Effector memory CD4-positive, alpha-beta T cell (primary cell): ENCODE results near the gene TENM4.

ENCODE experiments used
- DNase-seq, 3 donors: peaks; one replicate each; pipeline ENCODE4 v3.0.0-alpha.2; 2020
- H3K27ac ChIP-seq: 2 replicates; pipeline ENCODE4 v1.7.0; 2013; ENCODE audit warnings: mild to moderate bottlenecking, low read length, moderate library complexity; ENCODE audit not compliant: insufficient read depth, poor library complexity, severe bottlenecking
- H3K27me3 ChIP-seq: replicated peaks from 2 replicates; pipeline ENCODE4 v1.7.0; 2013; ENCODE audit warnings: mild to moderate bottlenecking, low read length; ENCODE audit not compliant: insufficient read depth, control insufficient read depth, poor library complexity, severe bottlenecking
- H3K36me3 ChIP-seq: 2 replicates; pipeline ENCODE4 v1.7.0; 2013; ENCODE audit warnings: mild to moderate bottlenecking, low read length, moderate library complexity; ENCODE audit not compliant: control insufficient read depth, insufficient read depth
- H3K4me1 ChIP-seq: 2 replicates; pipeline ENCODE4 v1.7.0; 2013; ENCODE audit warnings: low read length, mild to moderate bottlenecking; ENCODE audit not compliant: control insufficient read depth, insufficient read depth, poor library complexity, severe bottlenecking
- H3K4me3 ChIP-seq: 2 replicates; pipeline ENCODE4 v1.7.0; 2013; ENCODE audit warnings: low read length, low read depth, mild to moderate bottlenecking; ENCODE audit not compliant: insufficient read depth, poor library complexity, severe bottlenecking
- H3K9me3 ChIP-seq: 2 replicates; pipeline ENCODE4 v1.7.0; 2013; ENCODE audit warnings: mild to moderate bottlenecking, low read length, moderate library complexity; ENCODE audit not compliant: control insufficient read depth

Gene TENM4

GRCh38 chr11:79006854-79007253 lies 434.0 kb downstream of the TENM4 start:
- no peak for DNase-seq
- H3K27ac ChIP-seq: no peak overlapping the region

GRCh38 chr11:78996007-78996406 lies 444.8 kb downstream of the TENM4 start:
- Histone ChIP-seq H3K4me1 (no peaks in the 10 kb centered on the region), H3K4me3 (no peak overlapping the region), H3K27me3 (no peaks in the 10 kb centered on the region), H3K36me3 (no peaks in the 10 kb centered on the region), H3K9me3 (no peaks in the 10 kb centered on the region), H3K27ac (no peak overlapping the region)
- DNase-seq: no peak

More at GRCh38 chr11:79006854-79007253, 434.0 kb downstream of the TENM4 start:
- Histone ChIP-seq H3K36me3 (no peaks in the 10 kb centered on the region), H3K9me3 (no peaks in the 10 kb centered on the region), H3K27me3 (no peaks in the 10 kb centered on the region), H3K4me1 (no peaks in the 10 kb centered on the region), H3K4me3 (no peak overlapping the region)

DNA sequence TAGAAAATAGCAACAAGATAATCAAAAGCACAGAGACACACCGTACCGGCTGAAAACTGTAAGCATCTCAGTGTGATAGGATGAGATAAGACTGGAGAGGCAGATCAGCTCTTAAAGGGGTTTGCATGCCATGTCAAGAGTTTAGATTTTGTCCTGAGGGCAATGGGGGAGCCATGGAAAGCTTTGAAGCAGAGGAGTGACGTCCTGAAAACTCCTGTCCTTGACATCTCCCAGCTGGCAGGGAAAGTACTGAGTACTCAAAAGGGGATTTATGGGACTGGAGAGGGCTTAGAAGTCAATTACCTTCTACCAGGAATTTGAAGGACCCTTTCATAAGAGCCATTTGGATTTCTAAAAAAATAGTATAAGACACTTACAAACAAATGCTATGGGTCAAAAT lies 445.7 kb downstream of the TENM4 start:
- no peaks in the 10 kb centered on the region for H3K36me3 ChIP-seq
- H3K27me3 ChIP-seq: no peaks in the 10 kb centered on the region
- DNase-seq: no peak
- no peaks in the 10 kb centered on the region for H3K9me3 ChIP-seq
- no peak overlapping the region for H3K27ac ChIP-seq
- no peak overlapping the region for H3K4me3 ChIP-seq
- no peaks in the 10 kb centered on the region for H3K4me1 ChIP-seq

DNA sequence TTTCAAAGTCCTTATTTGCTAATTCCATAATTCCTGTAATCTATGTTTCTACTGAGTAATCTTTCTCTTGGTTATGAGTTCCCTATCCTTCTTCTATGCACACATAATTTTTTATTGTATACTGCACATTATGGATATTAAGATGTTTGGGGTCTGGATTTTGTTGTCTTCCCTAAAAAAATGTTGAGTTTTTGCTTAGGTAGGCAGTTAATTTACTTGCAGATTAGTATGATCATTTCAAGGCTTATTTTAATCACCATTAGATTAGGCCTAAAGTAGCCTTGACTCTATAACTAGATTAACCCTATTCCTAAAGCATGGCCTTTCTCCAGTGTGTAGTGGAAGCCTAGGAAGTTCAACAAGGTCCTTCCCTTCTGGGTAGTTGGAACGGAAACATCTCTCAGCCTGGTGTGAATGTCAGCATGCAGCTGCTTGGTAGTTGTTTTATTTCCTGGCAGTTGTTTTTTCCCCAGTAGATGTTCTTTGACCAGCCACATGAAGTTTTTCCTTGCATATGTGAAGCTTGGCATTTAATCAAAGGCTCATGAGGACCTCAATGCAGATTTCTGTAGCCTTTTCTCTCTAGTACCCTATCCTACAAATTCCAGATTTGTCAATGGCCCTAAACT lies 446.9 kb downstream of the TENM4 start:
- no peaks in the 10 kb centered on the region for H3K4me1 ChIP-seq

GRCh38 chr11:78991681-78992080 lies 449.1 kb downstream of the TENM4 start:
- Histone ChIP-seq H3K27ac (no peak overlapping the region), H3K4me1 (no peaks in the 10 kb centered on the region), H3K9me3 (no peaks in the 10 kb centered on the region), H3K4me3 (no peak overlapping the region), H3K36me3 (no peaks in the 10 kb centered on the region), H3K27me3 (no peaks in the 10 kb centered on the region)
- no peak for DNase-seq

More for the DNA sequence above, 446.9 kb downstream of the TENM4 start:
- no peak for DNase-seq
- no peaks in the 10 kb centered on the region for H3K27me3 ChIP-seq
- no peak overlapping the region for H3K4me3 ChIP-seq
- no peak overlapping the region for H3K27ac ChIP-seq
- no peaks in the 10 kb centered on the region for H3K36me3 ChIP-seq
- no peaks in the 10 kb centered on the region for H3K9me3 ChIP-seq

- DNase-seq: no peak
- Histone ChIP-seq H3K9me3 (no peaks in the 10 kb centered on the region), H3K4me3 (no peak overlapping the region), H3K27me3 (no peaks in the 10 kb centered on the region), H3K27ac (no peak overlapping the region), H3K36me3 (no peaks in the 10 kb centered on the region), H3K4me1 (no peaks in the 10 kb centered on the region)
Measured at GRCh38 chr11:78990261-78990660, 450.6 kb downstream of the TENM4 start.

DNA sequence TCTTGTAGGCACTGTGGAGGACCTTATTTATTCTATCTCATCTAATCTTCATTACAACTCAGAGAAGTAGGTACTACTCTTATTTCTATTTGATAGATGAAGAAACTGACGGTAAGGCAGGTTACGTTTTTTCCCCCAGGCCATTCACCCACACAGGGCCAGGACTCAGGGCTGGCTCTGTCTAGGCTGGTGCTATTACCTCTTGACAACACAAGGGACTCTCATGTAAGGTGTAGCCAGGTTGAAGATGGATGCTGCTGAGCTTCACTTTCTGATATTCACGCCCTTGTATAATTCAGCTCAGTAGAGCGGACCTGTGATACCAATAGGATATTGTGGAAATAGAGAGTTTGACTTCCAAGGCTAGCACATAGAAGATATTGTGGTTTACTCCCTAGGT lies 453.1 kb downstream of the TENM4 start:
- Histone ChIP-seq H3K4me3 (no peak overlapping the region), H3K36me3 (no peaks in the 10 kb centered on the region), H3K9me3 (no peaks in the 10 kb centered on the region), H3K4me1 (no peaks in the 10 kb centered on the region), H3K27ac (no peak overlapping the region), H3K27me3 (no peaks in the 10 kb centered on the region)
- DNase-seq: no peak

- DNase-seq: no peak
- H3K36me3 ChIP-seq: no peaks in the 10 kb centered on the region
- no peak overlapping the region for H3K4me3 ChIP-seq
- no peaks in the 10 kb centered on the region for H3K4me1 ChIP-seq
- no peaks in the 10 kb centered on the region for H3K9me3 ChIP-seq
- H3K27me3 ChIP-seq: no peaks in the 10 kb centered on the region
- no peak overlapping the region for H3K27ac ChIP-seq
Measured at GRCh38 chr11:78986305-78986704, 454.5 kb downstream of the TENM4 start.

DNA sequence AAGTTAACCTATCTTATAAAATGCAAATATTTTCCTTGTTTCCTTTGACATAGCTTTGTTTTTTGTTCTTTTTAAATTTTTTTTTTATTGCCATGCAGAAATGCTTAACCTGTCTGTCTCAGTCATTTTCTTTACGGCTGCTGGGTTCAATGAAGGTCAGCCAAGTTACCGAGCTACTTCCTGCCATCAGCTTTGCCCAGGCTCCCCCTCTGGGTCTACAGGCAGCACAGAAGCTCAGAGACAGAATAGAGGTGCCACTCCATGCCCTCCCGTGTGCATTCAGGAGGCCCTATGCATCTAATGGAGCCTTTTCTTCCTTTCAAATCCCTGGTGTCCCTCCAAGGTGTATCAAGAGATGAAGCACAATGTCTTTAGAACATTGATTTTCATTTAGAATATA lies 455.2 kb downstream of the TENM4 start:
- H3K4me3 ChIP-seq: no peak overlapping the region
- no peak for DNase-seq
- no peaks in the 10 kb centered on the region for H3K27me3 ChIP-seq
- no peaks in the 10 kb centered on the region for H3K4me1 ChIP-seq
- H3K36me3 ChIP-seq: no peaks in the 10 kb centered on the region
- H3K27ac ChIP-seq: no peak overlapping the region
- no peaks in the 10 kb centered on the region for H3K9me3 ChIP-seq

DNA sequence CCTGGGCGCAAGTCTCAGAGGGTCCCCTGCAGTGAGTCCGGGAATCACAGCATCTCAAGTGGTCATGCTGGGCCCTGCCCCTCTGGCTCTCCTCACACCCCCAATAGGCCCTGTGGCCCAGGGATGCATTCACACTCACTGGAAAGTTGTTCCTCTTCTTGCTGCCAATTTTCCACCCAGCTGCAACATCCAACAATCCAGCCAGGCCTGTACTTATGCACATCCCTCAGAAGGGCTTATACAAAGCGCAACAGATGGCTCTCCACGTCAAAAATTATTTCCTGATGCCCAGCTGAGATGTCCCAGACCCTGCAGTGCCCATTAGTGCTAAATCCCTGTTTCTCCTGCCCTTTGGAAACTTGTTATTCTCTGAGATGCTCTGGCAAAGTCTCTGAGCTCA lies 458.4 kb downstream of the TENM4 start:
- Histone ChIP-seq H3K4me1 (no peaks in the 10 kb centered on the region), H3K4me3 (no peak overlapping the region), H3K9me3 (no peaks in the 10 kb centered on the region), H3K27ac (no peak overlapping the region), H3K36me3 (no peaks in the 10 kb centered on the region), H3K27me3 (no peaks in the 10 kb centered on the region)
- no peak for DNase-seq
